ENCODE data around the gene NUBP2. TPM values are rescaled to one million over a fixed set of nuclear protein-coding genes. Genes with fewer than 3 reads are reported as not detected.

NUBP2 gene
- total RNA-seq = 10 to 100 TPM; 40.2 to 53.8 TPM

GRCh38 chr16:1782408-1783264 is at the start of gene NUBP2, which contains the start of gene SPSB3:
NUBP2 (plus strand) TSS chr16:1782960; CDS start chr16:1783021, 61 bp downstream.
SPSB3 (minus strand) TSS chr16:1782571; CDS start chr16:1781483, 1,088 bp downstream.
- peaks cover 5% of the 10 kb centered on the region for H3K36me3 Mint-ChIP-seq (ENCODE audit: low read depth)
- peak within 1 kb of the TSS; percentile 89 for H3K4me3 Mint-ChIP-seq
- POLR2A ChIA-PET = interaction anchor here (0.8 to 1.4 kb wide), 4 partner anchors 8 to 182 kb away, joined by 3 to 8 read pairs (median 6); partner anchors contain the start of genes EME2, MAPK8IP3, MRPS34 and RPS2
- DNase-seq = peak; percentile 100
- H3K27ac Mint-ChIP-seq = peak within 1 kb of the TSS; percentile 93
- no peaks in the 10 kb centered on the region for H3K9me3 Mint-ChIP-seq
- CTCF ChIA-PET = interaction anchor here (0.5 to 2.0 kb wide), 16 partner anchors 8 to 182 kb away, joined by 3 to 14 read pairs (median 3); partner anchors contain the start of genes EME2, FAHD1, HAGH and MAPK8IP3
- peaks cover 25% of the 10 kb centered on the region for H3K4me1 Mint-ChIP-seq
- H3K27me3 Mint-ChIP-seq = no peaks in the 10 kb centered on the region

GRCh38 chr16:1734123-1734522 is 48.6 kb upstream of the NUBP2 start:
- no peaks in the 10 kb centered on the region for H3K9me3 Mint-ChIP-seq
- H3K27ac Mint-ChIP-seq = no peak overlapping the region
- POLR2A ChIA-PET = no interaction called here
- no peaks in the 10 kb centered on the region for H3K4me1 Mint-ChIP-seq
- no peak for DNase-seq
- no peak overlapping the region for H3K4me3 Mint-ChIP-seq
- H3K27me3 Mint-ChIP-seq = no peaks in the 10 kb centered on the region
- peaks cover 18% of the 10 kb centered on the region for H3K36me3 Mint-ChIP-seq (ENCODE audit: low read depth)
- CTCF ChIA-PET = no interaction called here

- DNase-seq = no peak
- ChIA-PET POLR2A (no interaction called here), CTCF (no interaction called here)
- Mint-ChIP-seq H3K9me3 (no peaks in the 10 kb centered on the region), H3K36me3 (ENCODE audit: low read depth) (peaks cover 15% of the 10 kb centered on the region), H3K4me3 (no peak overlapping the region), H3K4me1 (no peaks in the 10 kb centered on the region), H3K27me3 (no peaks in the 10 kb centered on the region), H3K27ac (no peak overlapping the region)
These were observed 47.9 kb upstream of the NUBP2 start for GRCh38 chr16:1734816-1735215.

- Mint-ChIP-seq H3K4me3 (no peak overlapping the region), H3K36me3 (ENCODE audit: low read depth) (peaks cover 2% of the 10 kb centered on the region), H3K9me3 (no peaks in the 10 kb centered on the region), H3K27ac (no peak overlapping the region), H3K27me3 (no peaks in the 10 kb centered on the region), H3K4me1 (no peaks in the 10 kb centered on the region)
- CTCF ChIA-PET = interaction anchor here (0.7 to 1.0 kb wide), 2 partner anchors 9 to 474 kb away, joined by 3 read pairs; partner anchors contain the start of gene PGP
- DNase-seq = no peak
- POLR2A ChIA-PET = no interaction called here
These were observed 42.5 kb upstream of the NUBP2 start for GRCh38 chr16:1740234-1740633.

GRCh38 chr16:1740781-1741490 is 41.8 kb upstream of the NUBP2 start:
- H3K9me3 Mint-ChIP-seq = no peaks in the 10 kb centered on the region
- H3K4me3 Mint-ChIP-seq = no peak overlapping the region
- H3K27ac Mint-ChIP-seq = no peak overlapping the region
- no peaks in the 10 kb centered on the region for H3K27me3 Mint-ChIP-seq
- no peaks in the 10 kb centered on the region for H3K4me1 Mint-ChIP-seq
- peaks cover 2% of the 10 kb centered on the region for H3K36me3 Mint-ChIP-seq (ENCODE audit: low read depth)
- ChIA-PET POLR2A (no interaction called here), CTCF (interaction anchor here (1.2 kb wide), 1 partner anchor 35 kb away, joined by 5 read pairs; the partner anchor contains the start of gene MAPK8IP3)
- no peak for DNase-seq

GRCh38 chr16:1741553-1742165 is 41.1 kb upstream of the NUBP2 start:
- POLR2A ChIA-PET = no interaction called here
- CTCF ChIA-PET = interaction anchor here (1.2 kb wide), 1 partner anchor 36 kb away, joined by 5 read pairs; the partner anchor contains the start of gene MAPK8IP3
- H3K36me3 Mint-ChIP-seq (ENCODE audit: low read depth) = peaks cover 2% of the 10 kb centered on the region
- H3K4me3 Mint-ChIP-seq = no peak overlapping the region
- H3K4me1 Mint-ChIP-seq = no peaks in the 10 kb centered on the region
- DNase-seq = no peak
- no peak overlapping the region for H3K27ac Mint-ChIP-seq
- no peaks in the 10 kb centered on the region for H3K27me3 Mint-ChIP-seq
- H3K9me3 Mint-ChIP-seq = no peaks in the 10 kb centered on the region

GRCh38 chr16:1743376-1744337 is 39.1 kb upstream of the NUBP2 start:
- POLR2A ChIA-PET = no interaction called here

GRCh38 chr16:1744338-1744840 is 38.4 kb upstream of the NUBP2 start:
- CTCF ChIA-PET = interaction anchor here (1.6 kb wide), 1 partner anchor 39 kb away, joined by 3 read pairs; the partner anchor contains the start of gene MAPK8IP3
- Mint-ChIP-seq H3K9me3 (no peaks in the 10 kb centered on the region), H3K4me3 (no peak overlapping the region), H3K27ac (no peak overlapping the region), H3K4me1 (no peaks in the 10 kb centered on the region), H3K36me3 (ENCODE audit: low read depth) (peaks cover 4% of the 10 kb centered on the region), H3K27me3 (no peaks in the 10 kb centered on the region)
- DNase-seq = no peak
- POLR2A ChIA-PET = no interaction called here

More at GRCh38 chr16:1743376-1744337, 39.1 kb upstream of the NUBP2 start:
- H3K36me3 Mint-ChIP-seq (ENCODE audit: low read depth) = peaks cover 4% of the 10 kb centered on the region
- no peaks in the 10 kb centered on the region for H3K27me3 Mint-ChIP-seq
- DNase-seq = no peak
- no peaks in the 10 kb centered on the region for H3K4me1 Mint-ChIP-seq
- no peak overlapping the region for H3K4me3 Mint-ChIP-seq
- H3K27ac Mint-ChIP-seq = no peak overlapping the region
- CTCF ChIA-PET = interaction anchor here (1.6 kb wide), 1 partner anchor 38 kb away, joined by 3 read pairs; the partner anchor contains the start of gene MAPK8IP3
- no peaks in the 10 kb centered on the region for H3K9me3 Mint-ChIP-seq

GRCh38 chr16:1745181-1745899 is 37.4 kb upstream of the NUBP2 start:
- ChIA-PET POLR2A (no interaction called here), CTCF (interaction anchor here (0.9 kb wide), 1 partner anchor 39 kb away, joined by 3 read pairs; the partner anchor contains the start of gene MAPK8IP3)
- no peaks in the 10 kb centered on the region for H3K4me1 Mint-ChIP-seq
- no peaks in the 10 kb centered on the region for H3K27me3 Mint-ChIP-seq
- no peak overlapping the region for H3K27ac Mint-ChIP-seq
- H3K4me3 Mint-ChIP-seq = no peak overlapping the region
- H3K36me3 Mint-ChIP-seq (ENCODE audit: low read depth) = peaks cover 6% of the 10 kb centered on the region
- no peaks in the 10 kb centered on the region for H3K9me3 Mint-ChIP-seq
- no peak for DNase-seq

- CTCF ChIA-PET = interaction anchor here (0.9 kb wide), 1 partner anchor 40 kb away, joined by 3 read pairs; the partner anchor contains the start of gene MAPK8IP3
- POLR2A ChIA-PET = no interaction called here
- H3K4me1 Mint-ChIP-seq = no peaks in the 10 kb centered on the region
- no peak overlapping the region for H3K27ac Mint-ChIP-seq
- no peaks in the 10 kb centered on the region for H3K9me3 Mint-ChIP-seq
- peaks cover 6% of the 10 kb centered on the region for H3K36me3 Mint-ChIP-seq (ENCODE audit: low read depth)
- DNase-seq = no peak
- H3K27me3 Mint-ChIP-seq = no peaks in the 10 kb centered on the region
- H3K4me3 Mint-ChIP-seq = no peak overlapping the region
These were observed 36.7 kb upstream of the NUBP2 start for GRCh38 chr16:1745900-1746692.
